HG02973 (cell line): ENCODE measurements around the gene PPIL6.
"Not testable (repeated sequence)": the region's sequence is repeated elsewhere in the genome, so short reads cannot be mapped to it uniquely, and the experiment has no call there.

ENCODE experiments used
- ATAC-seq: cut with Tn5 transposase; IDR thresholded peaks from one replicate; pipeline ENCODE4 v1.9.1; 2021; ENCODE audit warnings: moderate library complexity; ENCODE audit not compliant: unreplicated experiment

PPIL6 gene

GRCh38 chr6:109467696-109468095 is 27.3 kb upstream of the PPIL6 start:
- no peak for ATAC-seq

- no peak for ATAC-seq
Measured at GRCh38 chr6:109466212-109466923, 25.9 kb upstream of the PPIL6 start.

DNA sequence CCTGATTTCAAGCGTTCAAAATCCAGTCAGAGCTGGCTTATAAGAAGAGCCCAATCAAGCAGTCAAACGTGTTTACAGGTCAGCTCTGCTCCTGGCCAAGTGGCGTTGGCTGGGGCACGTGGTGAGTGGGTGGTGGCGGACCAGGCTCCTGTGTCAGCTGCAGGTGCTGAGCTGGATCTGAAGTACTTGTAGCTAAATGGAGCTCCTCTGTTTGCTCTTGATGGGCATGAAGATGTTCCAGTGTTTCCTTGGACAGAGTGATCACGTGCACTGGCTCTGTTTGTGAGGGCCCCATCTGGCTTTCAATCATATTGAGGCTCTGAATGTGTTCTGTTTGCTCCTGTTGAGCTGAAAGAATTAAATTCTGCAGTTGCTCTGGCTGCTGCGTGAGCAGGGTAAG is 25.3 kb upstream of the PPIL6 start:
- ATAC-seq, result no peak

DNA sequence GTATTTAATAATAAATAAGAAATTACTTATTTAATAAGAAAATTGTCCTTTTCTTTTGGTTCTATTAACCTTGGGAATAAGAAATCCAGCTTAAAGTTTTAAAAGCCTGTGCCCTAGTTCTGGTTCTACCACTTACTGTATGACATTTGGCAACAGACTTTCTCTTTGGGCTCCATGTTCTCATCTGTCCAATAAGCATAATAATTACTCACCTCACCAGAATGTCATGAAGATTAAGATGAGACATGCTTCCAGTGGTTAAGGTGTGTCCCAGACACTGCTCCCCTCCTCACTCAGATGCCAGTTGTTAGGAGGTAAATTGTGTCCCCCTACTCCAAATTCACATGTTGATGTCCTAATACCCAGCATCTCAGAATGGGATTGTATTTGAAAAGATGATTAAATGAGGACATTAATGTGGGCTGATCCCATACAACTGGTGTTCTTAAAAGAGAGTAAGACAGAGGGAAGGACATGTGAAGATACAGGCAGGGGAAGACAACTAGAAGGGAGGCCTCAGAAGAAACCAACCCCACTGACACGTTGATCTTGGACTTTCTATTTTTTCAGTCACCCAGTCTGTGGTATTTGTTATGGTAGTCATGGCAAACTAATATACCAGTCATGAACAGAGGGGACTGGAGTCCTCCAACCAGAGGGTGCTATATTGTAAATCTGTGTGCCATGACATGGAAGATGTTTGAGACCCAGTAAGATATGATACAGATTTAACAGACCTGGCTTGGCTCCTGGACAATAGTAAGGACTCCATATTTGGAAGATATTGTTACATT is 21.5 kb upstream of the PPIL6 start:
- no peak for ATAC-seq

DNA sequence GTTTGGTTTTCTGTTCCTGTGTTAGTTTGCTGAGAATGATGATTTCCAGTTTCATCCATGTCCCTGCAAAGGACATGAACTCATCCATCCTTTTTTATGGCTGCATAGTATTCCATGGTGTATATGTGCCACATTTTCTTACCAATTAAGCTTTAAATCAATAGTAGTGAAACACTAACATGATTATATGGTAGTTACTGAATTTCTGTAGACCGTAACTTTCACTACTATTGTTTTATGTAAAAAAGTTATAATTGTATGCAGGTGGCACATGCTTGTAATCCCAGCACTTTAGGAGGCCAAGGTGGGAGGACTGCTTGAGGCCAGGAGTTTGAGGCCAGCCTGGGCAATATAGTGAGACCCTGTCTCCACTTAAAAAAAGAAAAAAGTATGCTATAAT is 20.8 kb upstream of the PPIL6 start:
- ATAC-seq, result not testable (repeated sequence)

- no peak for ATAC-seq
Measured at GRCh38 chr6:109460161-109460829, 19.9 kb upstream of the PPIL6 start.

- no peak for ATAC-seq
Measured at GRCh38 chr6:109458774-109459531, 18.5 kb upstream of the PPIL6 start.

- ATAC-seq, result no peak
Measured at GRCh38 chr6:109457562-109457996, 17.2 kb upstream of the PPIL6 start.

GRCh38 chr6:109456710-109457561 is 16.5 kb upstream of the PPIL6 start:
- no peak for ATAC-seq

- peak; percentile 3 for ATAC-seq
Measured at GRCh38 chr6:109456111-109456583, 15.7 kb upstream of the PPIL6 start.

- peak; percentile 52 for ATAC-seq
Measured at GRCh38 chr6:109455437-109456110, 15.1 kb upstream of the PPIL6 start, which contains the start of gene MICAL1. Gene MICAL1 (minus strand): TSS chr6:109455772. CDS start chr6:109454196, 1,576 bp downstream.

GRCh38 chr6:109454496-109455436 is 14.3 kb upstream of the PPIL6 start:
- peak; percentile 24 for ATAC-seq

GRCh38 chr6:109453594-109454495 is 13.4 kb upstream of the PPIL6 start:
- ATAC-seq, result no peak

DNA sequence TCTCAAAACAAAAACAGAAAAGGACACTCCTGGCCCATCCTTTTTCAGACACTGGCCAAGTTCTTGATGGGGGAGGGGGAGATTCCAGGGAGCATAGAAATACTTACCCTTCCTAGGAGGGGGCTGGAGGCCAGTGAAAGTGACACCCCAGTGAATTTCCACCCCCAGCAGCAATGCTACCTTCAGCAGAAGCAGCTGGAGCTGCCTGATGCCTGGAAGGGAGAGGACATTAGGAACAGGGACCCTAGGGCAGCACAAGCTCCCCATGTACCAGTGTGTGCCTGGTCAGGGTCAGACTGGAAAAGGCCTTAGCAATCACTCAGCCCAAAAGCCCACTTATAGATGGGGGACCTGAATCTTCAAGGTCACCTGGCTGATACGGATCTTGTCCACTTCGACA is 12.7 kb upstream of the PPIL6 start:
- no peak for ATAC-seq

DNA sequence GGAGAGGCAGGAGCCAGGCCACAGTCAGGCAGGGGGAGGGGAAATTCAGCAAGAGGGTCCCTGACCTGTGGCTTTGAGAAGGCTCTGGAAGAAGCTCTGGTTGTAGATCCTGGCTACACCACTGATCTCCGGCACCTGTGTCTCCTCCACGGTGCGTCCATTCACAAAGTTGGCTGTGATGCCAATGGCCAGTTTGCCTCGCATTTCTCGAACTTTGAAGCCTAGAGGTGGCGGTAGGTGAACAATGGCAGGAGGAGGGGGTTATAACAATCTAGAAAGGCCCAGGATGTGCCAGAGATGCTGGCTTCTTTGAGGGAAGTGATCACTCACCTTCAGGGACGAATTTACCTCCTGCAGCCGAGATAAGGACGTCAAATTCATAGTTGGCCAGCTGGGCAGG is 11.8 kb upstream of the PPIL6 start:
- ATAC-seq, result no peak

DNA sequence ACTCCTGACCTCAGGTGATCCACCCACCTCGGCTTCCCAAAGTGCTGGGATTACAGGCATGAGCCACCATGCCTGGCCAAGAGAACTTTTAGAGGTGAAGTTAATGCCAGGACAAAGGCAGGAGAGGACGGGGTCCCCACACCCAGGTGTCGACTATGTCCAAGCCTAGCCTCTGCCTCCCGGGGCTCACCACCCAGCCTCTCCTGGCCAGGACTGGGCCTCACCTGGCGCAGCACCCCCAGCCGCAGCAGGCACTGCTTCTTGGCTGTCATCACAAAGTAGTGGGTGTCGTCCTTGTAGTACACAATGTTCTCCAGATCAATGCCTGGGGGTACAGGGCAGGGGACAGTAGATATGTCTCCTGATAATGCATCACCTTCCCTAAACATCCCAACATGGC is 10.9 kb upstream of the PPIL6 start:
- ATAC-seq, result no peak

- ATAC-seq, result no peak
Measured at GRCh38 chr6:109450801-109451200, 10.4 kb upstream of the PPIL6 start.
